HL-60 (cell line): Measurements from ENCODE around the gene NLRC4.

Experiments used
- DNase-seq, 2 experiments: peaks; one replicate each; pipeline ENCODE4 v3.0.0-alpha.2; 2010 to 2020; ENCODE audit warnings: low read depth in 1 of 2, low spot score in 1 of 2
- H3K27ac ChIP-seq: fragments of 250-450 bp; sonication (Bioruptor Pico); replicated peaks from 2 replicates; pipeline ENCODE4 v1.5.1; 2020; ENCODE audit warnings: mild to moderate bottlenecking, moderate library complexity
- H3K27me3 ChIP-seq: fragments of 250-450 bp; sonication (Bioruptor Pico); 2 replicates; pipeline ENCODE4 v1.5.1; 2021; ENCODE audit warnings: mild to moderate bottlenecking, moderate library complexity; ENCODE audit not compliant: insufficient read depth, poor library complexity, severe bottlenecking
- H3K4me3 ChIP-seq: replicated peaks from 2 replicates; pipeline ENCODE4 v1.5.1; 2011; ENCODE audit warnings: mild to moderate bottlenecking, control low read depth, low read length; ENCODE audit not compliant: insufficient read depth
- GABPA ChIP-seq: IDR thresholded peaks from 2 replicates; pipeline ENCODE4 v1.6.1; 2012; ENCODE audit warnings: low read depth
- POLR2AphosphoS5 ChIP-seq: IDR thresholded peaks from 2 replicates; pipeline ENCODE4 v1.6.1; 2012; ENCODE audit warnings: low read depth
- SPI1 ChIP-seq: IDR thresholded peaks from 2 replicates; pipeline ENCODE4 v1.6.1; 2012; ENCODE audit warnings: low read depth, mild to moderate bottlenecking, borderline replicate concordance
- TF ChIP-seq, protein P1 (sequence below): IDR thresholded peaks from 2 replicates; pipeline ENCODE4 v1.6.1; 2012; ENCODE audit warnings: low read depth; ENCODE audit not compliant: insufficient replicate concordance
- TF ChIP-seq, protein P2 (sequence below): IDR thresholded peaks from one replicate; pipeline ENCODE4 v1.5.1; 2011; ENCODE audit warnings: low read length, control low read depth, inconsistent platforms; ENCODE audit not compliant: insufficient read depth

The NLRC4 gene

DNA sequence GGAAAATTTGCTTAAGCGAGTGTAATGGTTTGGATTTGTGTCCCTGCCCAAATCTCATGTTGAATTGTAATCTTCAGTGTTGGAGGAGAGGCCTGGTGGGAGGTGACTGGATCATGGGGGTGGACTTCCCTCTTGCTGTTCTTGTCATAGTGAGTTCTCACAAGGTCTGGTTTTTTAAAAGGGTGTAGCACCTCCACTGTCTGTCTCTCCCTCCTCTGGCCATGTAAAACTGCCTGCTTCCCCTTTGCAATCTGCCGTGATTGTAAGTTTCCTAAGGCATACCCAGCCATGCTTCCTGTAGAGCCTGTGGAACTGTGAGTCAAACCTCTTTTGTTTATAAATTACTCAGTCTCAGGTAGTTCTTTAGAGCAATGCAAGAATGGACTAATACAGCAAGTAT is 19.6 kb upstream of the NLRC4 start:
- H3K4me3 ChIP-seq: no peak overlapping the region
- H3K27me3 ChIP-seq: no peaks in the 10 kb centered on the region
- H3K27ac ChIP-seq: no peak overlapping the region
- TF ChIP-seq GABPA (no peak), POLR2AphosphoS5 (no peak), SPI1 (no peak)
- TF ChIP-seq, protein P1, sequence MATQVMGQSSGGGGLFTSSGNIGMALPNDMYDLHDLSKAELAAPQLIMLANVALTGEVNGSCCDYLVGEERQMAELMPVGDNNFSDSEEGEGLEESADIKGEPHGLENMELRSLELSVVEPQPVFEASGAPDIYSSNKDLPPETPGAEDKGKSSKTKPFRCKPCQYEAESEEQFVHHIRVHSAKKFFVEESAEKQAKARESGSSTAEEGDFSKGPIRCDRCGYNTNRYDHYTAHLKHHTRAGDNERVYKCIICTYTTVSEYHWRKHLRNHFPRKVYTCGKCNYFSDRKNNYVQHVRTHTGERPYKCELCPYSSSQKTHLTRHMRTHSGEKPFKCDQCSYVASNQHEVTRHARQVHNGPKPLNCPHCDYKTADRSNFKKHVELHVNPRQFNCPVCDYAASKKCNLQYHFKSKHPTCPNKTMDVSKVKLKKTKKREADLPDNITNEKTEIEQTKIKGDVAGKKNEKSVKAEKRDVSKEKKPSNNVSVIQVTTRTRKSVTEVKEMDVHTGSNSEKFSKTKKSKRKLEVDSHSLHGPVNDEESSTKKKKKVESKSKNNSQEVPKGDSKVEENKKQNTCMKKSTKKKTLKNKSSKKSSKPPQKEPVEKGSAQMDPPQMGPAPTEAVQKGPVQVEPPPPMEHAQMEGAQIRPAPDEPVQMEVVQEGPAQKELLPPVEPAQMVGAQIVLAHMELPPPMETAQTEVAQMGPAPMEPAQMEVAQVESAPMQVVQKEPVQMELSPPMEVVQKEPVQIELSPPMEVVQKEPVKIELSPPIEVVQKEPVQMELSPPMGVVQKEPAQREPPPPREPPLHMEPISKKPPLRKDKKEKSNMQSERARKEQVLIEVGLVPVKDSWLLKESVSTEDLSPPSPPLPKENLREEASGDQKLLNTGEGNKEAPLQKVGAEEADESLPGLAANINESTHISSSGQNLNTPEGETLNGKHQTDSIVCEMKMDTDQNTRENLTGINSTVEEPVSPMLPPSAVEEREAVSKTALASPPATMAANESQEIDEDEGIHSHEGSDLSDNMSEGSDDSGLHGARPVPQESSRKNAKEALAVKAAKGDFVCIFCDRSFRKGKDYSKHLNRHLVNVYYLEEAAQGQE: no peak
- TF ChIP-seq, protein P2, sequence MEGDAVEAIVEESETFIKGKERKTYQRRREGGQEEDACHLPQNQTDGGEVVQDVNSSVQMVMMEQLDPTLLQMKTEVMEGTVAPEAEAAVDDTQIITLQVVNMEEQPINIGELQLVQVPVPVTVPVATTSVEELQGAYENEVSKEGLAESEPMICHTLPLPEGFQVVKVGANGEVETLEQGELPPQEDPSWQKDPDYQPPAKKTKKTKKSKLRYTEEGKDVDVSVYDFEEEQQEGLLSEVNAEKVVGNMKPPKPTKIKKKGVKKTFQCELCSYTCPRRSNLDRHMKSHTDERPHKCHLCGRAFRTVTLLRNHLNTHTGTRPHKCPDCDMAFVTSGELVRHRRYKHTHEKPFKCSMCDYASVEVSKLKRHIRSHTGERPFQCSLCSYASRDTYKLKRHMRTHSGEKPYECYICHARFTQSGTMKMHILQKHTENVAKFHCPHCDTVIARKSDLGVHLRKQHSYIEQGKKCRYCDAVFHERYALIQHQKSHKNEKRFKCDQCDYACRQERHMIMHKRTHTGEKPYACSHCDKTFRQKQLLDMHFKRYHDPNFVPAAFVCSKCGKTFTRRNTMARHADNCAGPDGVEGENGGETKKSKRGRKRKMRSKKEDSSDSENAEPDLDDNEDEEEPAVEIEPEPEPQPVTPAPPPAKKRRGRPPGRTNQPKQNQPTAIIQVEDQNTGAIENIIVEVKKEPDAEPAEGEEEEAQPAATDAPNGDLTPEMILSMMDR: no peak
- DNase-seq: peak in 1 of 2 experiments; percentile 21

DNA sequence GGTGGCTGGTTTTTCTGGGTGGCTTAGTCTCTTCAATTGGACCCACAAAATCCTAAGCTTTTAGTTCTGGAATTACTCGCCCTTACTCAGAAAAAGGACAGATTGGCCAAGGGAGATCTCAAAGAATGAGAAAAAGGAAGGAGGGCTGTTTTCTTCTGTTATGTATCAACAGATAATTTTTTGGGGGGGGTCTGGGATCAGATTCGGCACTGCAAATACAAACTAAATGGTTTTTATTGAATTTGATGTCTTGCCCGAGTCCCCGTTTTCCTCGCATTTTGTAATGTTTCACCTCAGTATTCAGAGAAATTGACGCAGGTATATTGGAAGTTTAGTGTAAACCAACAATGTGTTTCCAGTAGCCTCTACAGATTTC is 13.8 kb upstream of the NLRC4 start:
- peak overlapping the region; percentile 75 for H3K27ac ChIP-seq
- no peaks in the 10 kb centered on the region for H3K27me3 ChIP-seq
- TF ChIP-seq, protein P1: no peak
- TF ChIP-seq, protein P2: no peak
- TF ChIP-seq GABPA: no peak
- TF ChIP-seq SPI1: no peak
- no peak for TF ChIP-seq POLR2AphosphoS5
- DNase-seq: no peak
- peak overlapping the region; percentile 100 for H3K4me3 ChIP-seq

DNA sequence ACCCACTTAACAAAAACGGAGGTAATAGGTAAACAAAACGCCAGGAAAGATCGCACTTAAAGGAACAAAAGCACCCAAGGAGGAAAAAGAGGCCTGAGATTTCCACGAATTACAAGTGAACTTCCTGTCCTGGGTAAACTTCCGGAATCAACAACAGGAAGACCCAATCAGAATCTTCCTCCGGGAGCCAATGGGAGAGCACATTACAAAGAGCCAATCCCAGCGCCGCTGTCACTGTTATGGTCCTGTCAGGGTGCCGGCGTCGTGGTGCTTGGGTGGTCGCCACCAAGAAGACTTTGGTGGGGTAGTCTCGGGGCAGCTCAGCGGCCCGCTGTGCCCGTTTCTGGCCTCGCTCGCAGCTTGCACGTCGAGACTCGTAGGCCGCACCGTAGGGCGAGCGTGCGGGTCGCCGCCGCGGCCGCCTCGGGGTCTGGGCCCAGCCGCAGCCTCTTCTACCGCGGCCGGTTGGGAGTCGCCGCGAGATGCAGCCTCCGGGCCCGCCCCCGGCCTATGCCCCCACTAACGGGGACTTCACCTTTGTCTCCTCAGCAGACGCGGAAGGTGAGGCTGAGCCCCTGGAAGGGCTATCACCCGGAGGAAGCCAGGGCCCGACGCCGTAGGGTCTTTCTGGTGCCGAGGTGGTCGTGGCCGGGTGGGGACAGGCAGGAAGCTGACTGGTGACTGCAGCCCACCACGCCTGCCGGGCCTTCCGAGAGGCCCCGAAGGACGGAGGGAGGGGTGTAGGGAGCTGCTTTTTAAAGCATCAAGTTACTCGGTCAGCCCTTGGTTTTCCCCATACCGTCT is 13.2 kb upstream of the NLRC4 start, which contains the start of gene YIPF4:
Gene YIPF4, plus strand, starts transcription at position 231 of the 804 bp plus-strand sequence. Its CDS starts 252 bp downstream, at position 483.
- Histone ChIP-seq H3K4me3 (peak within 1 kb of the TSS; percentile 100), H3K27ac (peak within 1 kb of the TSS; percentile 75), H3K27me3 (no peaks in the 10 kb centered on the region)
- TF ChIP-seq POLR2AphosphoS5 (peak; percentile 54), GABPA (peak; percentile 76), SPI1 (peak; percentile 30; the same call in 1 of the 2 replicates)
- TF ChIP-seq, protein P1: no peak
- TF ChIP-seq, protein P2: no peak
- peak; percentile 72 to 91 for DNase-seq
